Measurements from ENCODE around the gene FADS2. TPM values are rescaled to one million over a fixed set of nuclear protein-coding genes. Genes with fewer than 3 reads are reported as not detected.

FADS2 gene
- total RNA-seq, 2 experiments from 2014 or later: 0.95 to 2.8 TPM

- H2AFZ ChIP-seq (ENCODE audit: low read length): peak overlapping the region; percentile 84
- CTCF ChIA-PET (ENCODE audit: unreplicated experiment): no interaction called here
- TF ChIP-seq CTCF (conservative IDR thresholded peaks at IDR 0.05; ENCODE audit: low read length) (peak; percentile 7), EZH2phosphoT487 (IDR thresholded peaks at IDR 0.05; ENCODE audit: borderline replicate concordance, low read depth, low read length) (no peak)
- intact Hi-C loops (cut with micrococcal nuclease; ENCODE audit: unreplicated experiment): no loop called here
- no TSS peak for BruUV-seq (replicated peaks)
- POLR2A ChIA-PET: interaction anchor here (0.6 to 2.2 kb wide), 4 partner anchors 10 to 33 kb away, joined by 7 to 10 read pairs (median 8); no protein-coding TSS in a partner anchor
- peak; percentile 88 for DNase-seq (ENCODE audit: low spot score)
- no peaks in the 10 kb centered on the region for H3K79me2 ChIP-seq (ENCODE audit: insufficient read depth, low read depth, low read length)
- peak overlapping the region; percentile 93 for H3K4me3 ChIP-seq (ENCODE audit: low read depth, low read length, poor library complexity, severe bottlenecking)
- no peaks in the 10 kb centered on the region; the same call in 1 of the 2 replicates for H3K36me3 ChIP-seq (ENCODE audit: insufficient read depth, low read length)
- peak overlapping the region; percentile 77 for H3K27ac ChIP-seq (ENCODE audit: low read depth, low read length, poor library complexity, severe bottlenecking)
- no peaks in the 10 kb centered on the region for H3K9me3 ChIP-seq (ENCODE audit: low read length)
- peak overlapping the region; percentile 78 for H3K4me2 ChIP-seq (ENCODE audit: low read length)
- H3K4me1 ChIP-seq (ENCODE audit: insufficient read depth, low read length, poor library complexity, severe bottlenecking): peaks cover 30% of the 10 kb centered on the region
- no peaks in the 10 kb centered on the region for H3K9me2 ChIP-seq (ENCODE audit: insufficient read depth, low read length)
- no peaks in the 10 kb centered on the region for H4K20me1 ChIP-seq (ENCODE audit: insufficient read depth, low read length)
These were observed 63.9 kb downstream of the FADS2 start for GRCh38 chr11:61892085-61892370.

GRCh38 chr11:61893981-61894380 lies 65.9 kb downstream of the FADS2 start:
- H3K79me2 ChIP-seq (ENCODE audit: insufficient read depth, low read depth, low read length): no peaks in the 10 kb centered on the region
- H3K4me1 ChIP-seq (ENCODE audit: insufficient read depth, low read length, poor library complexity, severe bottlenecking): peaks cover 44% of the 10 kb centered on the region
- BruUV-seq (replicated peaks): no TSS peak
- TF ChIP-seq CTCF (conservative IDR thresholded peaks at IDR 0.05; ENCODE audit: low read length) (no peak), EZH2phosphoT487 (IDR thresholded peaks at IDR 0.05; ENCODE audit: borderline replicate concordance, low read depth, low read length) (no peak)
- no peak overlapping the region for H3K27ac ChIP-seq (ENCODE audit: low read depth, low read length, poor library complexity, severe bottlenecking)
- no peaks in the 10 kb centered on the region for H4K20me1 ChIP-seq (ENCODE audit: insufficient read depth, low read length)
- H3K4me2 ChIP-seq (ENCODE audit: low read length): no peak overlapping the region
- no peaks in the 10 kb centered on the region for H3K9me2 ChIP-seq (ENCODE audit: insufficient read depth, low read length)
- POLR2A ChIA-PET: no interaction called here
- no peaks in the 10 kb centered on the region for H3K9me3 ChIP-seq (ENCODE audit: low read length)
- no peaks in the 10 kb centered on the region for H3K36me3 ChIP-seq (ENCODE audit: insufficient read depth, low read length)
- CTCF ChIA-PET (ENCODE audit: unreplicated experiment): no interaction called here
- H3K4me3 ChIP-seq (ENCODE audit: low read depth, low read length, poor library complexity, severe bottlenecking): no peak overlapping the region
- no peak for DNase-seq (ENCODE audit: low spot score)
- H2AFZ ChIP-seq (ENCODE audit: low read length): no peak overlapping the region
- intact Hi-C loops (cut with micrococcal nuclease; ENCODE audit: unreplicated experiment): no loop called here

- TF ChIP-seq EZH2phosphoT487 (IDR thresholded peaks at IDR 0.05; ENCODE audit: borderline replicate concordance, low read depth, low read length) (no peak), CTCF (conservative IDR thresholded peaks at IDR 0.05; ENCODE audit: low read length) (no peak)
- Histone ChIP-seq H3K4me3 (ENCODE audit: low read depth, low read length, poor library complexity, severe bottlenecking) (no peak overlapping the region), H3K36me3 (ENCODE audit: insufficient read depth, low read length) (no peaks in the 10 kb centered on the region), H3K9me3 (ENCODE audit: low read length) (no peaks in the 10 kb centered on the region), H3K9me2 (ENCODE audit: insufficient read depth, low read length) (no peaks in the 10 kb centered on the region), H3K79me2 (ENCODE audit: insufficient read depth, low read depth, low read length) (no peaks in the 10 kb centered on the region), H3K4me2 (ENCODE audit: low read length) (no peak overlapping the region), H3K27ac (ENCODE audit: low read depth, low read length, poor library complexity, severe bottlenecking) (no peak overlapping the region), H2AFZ (ENCODE audit: low read length) (no peak overlapping the region), H3K4me1 (ENCODE audit: insufficient read depth, low read length, poor library complexity, severe bottlenecking) (peaks cover 40% of the 10 kb centered on the region), H4K20me1 (ENCODE audit: insufficient read depth, low read length) (no peaks in the 10 kb centered on the region)
- BruUV-seq (replicated peaks): no TSS peak
- CTCF ChIA-PET (ENCODE audit: unreplicated experiment): no interaction called here
- no peak for DNase-seq (ENCODE audit: low spot score)
- POLR2A ChIA-PET: interaction anchor here (0.6 kb wide), 1 partner anchor 60 kb away, joined by 3 read pairs; no protein-coding TSS in a partner anchor
- intact Hi-C loops (cut with micrococcal nuclease; ENCODE audit: unreplicated experiment): loop anchor here (5.0 kb wide), 2 partner anchors 67 to 212 kb away; no protein-coding TSS in a partner anchor
These were observed 67.1 kb downstream of the FADS2 start for GRCh38 chr11:61895046-61895717.

Data from OCI-LY7 (cell line).